Measurements from ENCODE around the gene TYMS.

GRCh38 chr18:673769-674168 is 16.3 kb downstream of the TYMS start:
- TF ChIP-seq POLR2A (IDR thresholded peaks at IDR 0.05): no peak
- no peak for TF ChIP-seq CTCF (IDR thresholded peaks at IDR 0.05)

All from esophagus squamous epithelium (tissue), 4 donors.